Measurements from ENCODE around the gene AMN1. TPM values are rescaled to one million over a fixed set of nuclear protein-coding genes. Genes with fewer than 3 reads are reported as not detected.
"Not testable (repeated sequence)": the region's sequence is repeated elsewhere in the genome, so short reads cannot be mapped to it uniquely, and the experiment has no call there.

The AMN1 gene
- total RNA-seq, 1 donor from 2014 or later: 12.1 TPM

DNA sequence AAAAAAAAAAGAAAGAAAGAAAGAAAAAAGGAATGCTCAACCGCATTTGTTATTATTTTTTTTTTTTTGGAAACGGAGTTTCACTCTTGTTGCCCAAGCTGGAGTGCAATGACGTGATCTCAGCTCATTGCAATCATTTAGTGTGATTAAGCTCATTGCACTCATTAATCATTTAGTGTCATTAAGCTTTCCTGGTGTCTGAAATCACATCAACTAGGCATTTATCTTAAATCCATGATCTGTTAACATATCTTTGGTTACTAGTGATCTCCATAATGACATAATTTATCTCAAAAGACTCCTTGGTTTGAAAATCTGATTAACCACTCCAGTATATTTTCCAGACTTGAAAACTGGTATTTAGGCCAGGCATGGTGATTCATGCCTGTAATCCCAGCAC, 43.0 kb downstream of the AMN1 start:
- no peak for DNase-seq (ENCODE audit: low read depth)

GRCh38 chr12:31682136-31682962, 46.5 kb downstream of the AMN1 start:
- DNase-seq (ENCODE audit: low read depth): peak; percentile 64

DNA sequence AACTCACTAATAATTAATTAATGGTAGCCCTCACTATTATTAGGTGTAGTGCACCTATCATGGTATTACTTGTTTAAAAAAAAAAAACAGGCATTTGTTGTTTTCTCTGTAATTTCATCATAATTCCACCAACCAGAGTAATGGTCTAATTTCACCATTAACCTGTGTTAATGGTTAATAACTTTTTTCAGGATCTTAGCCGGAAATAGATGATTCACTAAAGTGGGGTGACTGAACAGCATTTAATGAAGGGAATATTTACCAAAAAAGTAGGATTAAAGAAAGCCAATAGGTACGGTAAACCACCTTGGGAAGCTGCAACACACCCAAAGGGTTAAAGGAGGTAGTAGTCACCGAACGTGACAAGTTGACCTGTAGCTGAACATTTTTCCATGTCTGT, 56.3 kb downstream of the AMN1 start:
- DNase-seq (ENCODE audit: low read depth): peak; percentile 92

GRCh38 chr12:31669582-31669981, 59.2 kb downstream of the AMN1 start:
- not testable (repeated sequence) for DNase-seq (ENCODE audit: low read depth)

GRCh38 chr12:31669020-31669419, 59.8 kb downstream of the AMN1 start:
- DNase-seq (ENCODE audit: low read depth): no peak

GRCh38 chr12:31664038-31664437, 64.8 kb downstream of the AMN1 start:
- no peak for DNase-seq (ENCODE audit: low read depth)

- DNase-seq (ENCODE audit: low read depth): no peak
Measured at GRCh38 chr12:31663576-31663975, 65.2 kb downstream of the AMN1 start.

GRCh38 chr12:31662176-31662849, 66.5 kb downstream of the AMN1 start:
- no peak for DNase-seq (ENCODE audit: low read depth)

DNA sequence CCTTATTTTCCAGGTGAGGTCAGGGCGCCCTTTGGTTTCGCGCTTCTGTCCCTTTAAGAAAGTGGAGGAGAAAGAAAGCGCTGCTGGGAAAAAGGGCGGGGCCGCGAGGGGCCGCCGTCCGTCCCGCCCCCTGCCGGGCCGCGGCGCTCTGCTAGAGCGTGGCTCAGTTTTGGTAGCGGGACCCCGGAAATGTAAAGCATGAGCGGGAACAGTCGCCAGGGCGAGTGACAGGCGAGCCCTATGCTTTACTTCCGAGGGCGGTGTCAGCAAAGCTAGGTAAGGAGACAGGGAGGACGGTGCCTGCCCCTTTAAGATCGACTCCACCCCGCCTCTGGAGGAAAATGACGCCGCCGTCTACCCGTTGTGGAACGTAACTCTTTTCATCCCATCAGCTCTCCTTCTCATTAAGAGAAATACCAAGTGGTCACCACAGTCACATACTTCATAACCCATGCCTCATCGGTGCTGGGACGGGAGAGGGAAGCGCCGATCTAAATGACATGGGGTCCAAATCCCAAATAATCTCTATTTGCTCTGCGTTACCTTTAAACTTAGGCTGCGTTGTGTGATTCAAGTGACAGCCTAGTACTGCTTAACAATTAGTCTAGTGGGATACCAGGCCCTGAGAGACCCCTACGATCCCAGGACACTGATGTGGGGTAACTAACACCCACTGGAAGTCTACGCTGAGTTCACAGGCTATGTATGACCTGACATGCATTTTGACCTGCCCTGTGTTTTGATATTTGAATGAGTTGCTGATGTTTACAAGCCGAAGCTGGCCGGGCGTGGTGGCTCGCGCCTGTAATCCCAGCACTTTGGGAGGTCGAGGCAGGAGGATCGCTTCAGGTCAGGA, 69.5 kb downstream of the AMN1 start, which contains the start of gene ETFBKMT:
TSS of gene ETFBKMT (plus strand) at position 602 of the 856 bp plus-strand sequence. CDS start 2,266 bp downstream, outside the sequence.
- DNase-seq (ENCODE audit: low read depth): peak; percentile 91

GRCh38 chr12:31658471-31659086, 70.2 kb downstream of the AMN1 start:
- DNase-seq (ENCODE audit: low read depth): no peak

DNA sequence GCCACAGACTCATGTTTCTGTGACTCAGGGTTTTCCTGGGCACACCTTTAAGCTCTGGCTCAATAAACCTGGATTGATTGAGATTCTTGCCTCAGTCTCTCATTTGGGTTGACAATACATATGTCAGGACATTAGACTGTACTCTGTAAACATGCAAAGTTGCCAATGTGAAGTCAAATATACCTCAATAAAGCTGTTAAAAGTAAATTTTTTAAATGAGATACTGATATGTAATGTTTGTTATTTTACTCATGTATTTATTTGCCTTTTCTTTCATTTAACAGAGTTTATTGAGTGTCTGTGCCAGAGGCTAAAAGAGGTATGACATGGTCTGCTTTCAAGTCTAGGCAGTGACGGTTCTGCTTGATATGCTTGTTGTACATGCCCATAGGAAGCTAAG, 73.0 kb downstream of the AMN1 start:
- DNase-seq (ENCODE audit: low read depth): no peak

DNA sequence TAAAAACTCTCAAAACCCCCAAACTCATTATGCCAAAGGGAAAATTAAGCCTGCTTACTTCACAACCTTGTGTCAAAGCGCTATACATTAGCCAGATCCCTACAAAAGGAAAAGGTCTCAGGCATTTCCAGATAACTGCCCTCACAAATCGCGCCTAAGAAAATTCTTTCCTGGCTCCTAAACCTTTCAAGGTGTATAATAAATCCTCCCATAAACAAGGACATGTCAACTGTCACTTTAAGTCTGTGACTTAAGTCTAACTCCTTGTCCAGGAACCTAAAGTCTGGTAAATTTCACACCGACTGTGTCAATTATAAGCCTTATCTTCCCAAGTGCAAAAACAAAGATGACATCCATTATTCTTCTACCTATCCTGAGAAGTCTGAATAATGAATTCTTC, 73.6 kb downstream of the AMN1 start:
- DNase-seq (ENCODE audit: low read depth): no peak

DNA sequence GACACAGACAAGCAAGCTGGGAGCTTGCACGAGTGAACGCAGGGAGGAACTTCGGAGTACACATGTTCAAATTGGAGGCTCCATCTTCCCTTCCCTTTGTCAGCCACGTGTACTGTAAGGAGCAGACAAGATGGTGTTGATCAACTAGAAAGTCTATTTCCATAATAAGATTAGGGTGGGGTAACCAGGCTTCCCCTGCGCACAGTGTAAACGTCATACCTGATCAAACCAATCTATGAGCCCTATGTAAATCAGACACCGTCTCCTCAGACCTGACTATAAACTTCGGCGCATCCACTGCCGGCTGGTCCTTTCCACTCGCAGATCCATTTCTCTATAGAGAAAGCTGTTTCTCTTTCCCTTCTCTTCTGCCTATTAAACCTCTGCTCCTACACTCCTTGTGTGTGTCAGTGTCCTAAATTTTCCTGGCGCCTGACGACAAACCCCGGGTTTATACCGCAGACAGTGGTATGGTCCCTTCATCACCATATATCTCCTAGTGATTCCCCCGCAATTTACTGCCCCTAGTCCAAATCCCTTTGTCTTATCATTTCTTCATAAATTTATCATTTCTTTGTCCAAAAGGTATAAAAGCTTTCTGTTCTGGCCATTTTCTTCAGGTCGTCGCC, 76.8 kb downstream of the AMN1 start:
- no peak for DNase-seq (ENCODE audit: low read depth)

DNA sequence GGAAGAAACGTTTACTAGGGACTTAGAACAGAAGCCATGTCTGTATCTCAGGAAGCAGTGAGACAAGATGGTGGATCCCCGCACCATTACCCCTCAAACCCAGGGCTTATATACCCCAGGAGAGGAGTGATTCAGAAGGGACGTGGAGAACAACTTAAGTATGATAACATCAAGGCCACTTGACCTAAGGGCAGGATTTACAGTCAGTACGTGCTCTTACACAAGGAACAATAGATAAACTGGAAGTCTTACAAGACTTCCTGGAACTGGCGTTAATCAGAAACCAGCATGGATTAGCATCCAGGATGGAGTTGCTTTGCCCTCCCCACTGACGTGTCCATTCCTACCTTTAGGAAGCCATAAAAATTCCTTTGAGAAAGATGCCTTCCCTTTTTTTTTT, 77.9 kb downstream of the AMN1 start:
- peak; percentile 95 for DNase-seq (ENCODE audit: low read depth)

GRCh38 chr12:31647086-31647491, 81.7 kb downstream of the AMN1 start:
- peak; percentile 83 for DNase-seq (ENCODE audit: low read depth)

GRCh38 chr12:31645924-31646323, 82.9 kb downstream of the AMN1 start:
- peak; percentile 42 for DNase-seq (ENCODE audit: low read depth)

DNA sequence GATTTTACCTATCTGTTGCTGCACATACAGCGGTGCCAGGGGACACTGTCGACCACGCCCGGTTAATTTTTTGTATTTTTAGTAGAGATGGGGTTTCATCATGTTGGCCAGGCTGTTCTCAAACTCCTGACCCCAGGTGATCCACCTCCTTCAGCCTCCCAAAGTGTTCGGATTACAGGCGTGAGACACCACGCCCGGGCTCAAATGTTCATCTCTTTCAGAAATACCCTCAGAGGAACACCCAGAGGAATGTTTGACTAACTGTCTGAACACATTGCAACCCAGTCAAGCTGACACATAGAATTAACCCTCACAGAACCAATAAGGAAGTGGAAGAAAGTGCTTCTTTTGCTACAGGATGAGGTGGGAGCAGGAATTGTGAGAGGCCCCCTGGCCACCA, 84.3 kb downstream of the AMN1 start:
- peak; percentile 38 for DNase-seq (ENCODE audit: low read depth)

DNA sequence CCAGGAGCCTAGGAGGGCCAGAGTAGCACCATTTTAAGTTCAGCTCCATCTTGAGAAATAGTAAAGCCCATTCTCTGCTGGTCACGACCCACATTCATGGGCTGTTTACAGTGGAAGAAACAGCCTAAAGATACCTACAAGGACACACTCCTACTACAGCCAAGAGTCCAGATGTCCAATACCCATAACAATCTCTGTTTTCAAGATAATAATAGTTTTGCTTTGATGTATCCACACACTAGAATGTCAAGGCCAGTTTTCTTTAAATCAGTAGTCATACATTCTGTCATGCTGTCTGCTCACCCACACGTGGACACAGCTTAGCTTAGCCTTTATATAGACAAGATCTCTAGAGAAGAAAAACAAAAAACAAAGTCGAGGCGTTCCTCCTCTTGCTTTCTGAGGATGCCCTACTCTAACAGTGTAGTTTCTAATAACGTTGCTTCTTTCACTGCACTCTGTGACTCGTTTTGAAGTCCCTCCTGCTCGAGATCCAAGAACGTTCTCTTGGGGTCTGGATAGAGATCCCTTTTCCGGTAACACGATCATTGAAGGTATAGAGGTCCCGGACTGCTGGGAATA, 87.2 kb downstream of the AMN1 start:
- no peak for DNase-seq (ENCODE audit: low read depth)

DNA sequence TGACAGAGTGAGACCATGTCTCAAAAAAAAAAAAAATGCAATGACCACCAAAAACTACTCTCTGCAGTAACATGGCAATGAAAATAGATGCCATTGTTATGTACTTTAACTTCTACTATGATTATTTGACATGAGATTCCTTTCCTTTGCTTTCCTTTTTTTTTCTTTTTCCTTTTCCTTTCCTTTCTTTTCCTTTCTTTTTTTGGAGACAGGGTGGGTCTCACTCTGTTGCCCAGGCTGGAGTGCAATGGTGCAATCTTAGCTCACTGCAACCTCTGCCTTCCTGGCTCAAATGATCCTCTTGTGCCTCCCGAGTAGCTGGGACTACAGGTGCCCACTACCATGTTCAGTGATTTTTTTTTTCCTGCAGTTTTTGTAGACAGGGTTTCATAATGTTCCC, 94.2 kb downstream of the AMN1 start:
- DNase-seq (ENCODE audit: low read depth): no peak

- DNase-seq (ENCODE audit: low read depth): no peak
Measured at GRCh38 chr12:31633464-31633863, 95.4 kb downstream of the AMN1 start.

GRCh38 chr12:31631809-31632208, 97.0 kb downstream of the AMN1 start:
- no peak for DNase-seq (ENCODE audit: low read depth)
